Activated B cell treated with CpG ODN at 0.5 μM for 24 hours (primary cell): Measurements from ENCODE around the gene PAX4. TPM values are rescaled to one million over a fixed set of nuclear protein-coding genes. Genes with fewer than 3 reads are reported as not detected.
A peak's percentile ranks its signal among the peaks of the same experiment; 100 is the strongest.

Experiments
- ATAC-seq: fragments of 200-7000 bp; cut with Tn5 transposase; one replicate; pipeline ENCODE4 v1.10.0; 2021; ENCODE audit warnings: low read depth, mild to moderate bottlenecking, moderate library complexity
- CTCF ChIA-PET: fragments of 350-600 bp; sonication (Branson Sonifier 250); formaldehyde crosslinking; loops from one replicate; lab custom pipeline; 2021; ENCODE audit warnings: antibody characterized with exemption; lab: Charles Lee
- POLR2A ChIA-PET: fragments of 350-600 bp; sonication (Branson Sonifier 250); formaldehyde crosslinking; loops from one replicate; lab custom pipeline; 2021; ENCODE audit warnings: antibody characterized with exemption; lab: Charles Lee
- DNase-seq: peaks from one replicate; pipeline ENCODE4 v3.0.0; 2022
- H3K27ac Mint-ChIP-seq: one replicate; pipeline ENCODE4 v1.8.0; 2020; ENCODE audit warnings: mixed read lengths
- H3K27me3 Mint-ChIP-seq: one replicate; pipeline ENCODE4 v1.8.0; 2021; ENCODE audit warnings: mixed read lengths
- H3K36me3 Mint-ChIP-seq: one replicate; pipeline ENCODE4 v1.8.0; 2021; ENCODE audit warnings: low read depth, mixed read lengths
- H3K4me1 Mint-ChIP-seq: one replicate; pipeline ENCODE4 v1.8.0; 2021; ENCODE audit warnings: mixed read lengths
- H3K4me3 Mint-ChIP-seq: one replicate; pipeline ENCODE4 v1.8.0; 2020; ENCODE audit warnings: mild to moderate bottlenecking, mixed read lengths
- H3K9me3 Mint-ChIP-seq: one replicate; pipeline ENCODE4 v1.8.0; 2020; ENCODE audit warnings: mixed read lengths
- intact Hi-C: fragments of 100-400 bp; cut with micrococcal nuclease; formaldehyde crosslinking; loops from one replicate; pipeline ENCODE4 v1.15.1; 2024
- total RNA-seq: library from RNA; stranded (reverse); gene quantifications from 2 replicates; pipeline ENCODE4 v1.2.3, GENCODE V29; 2022
- TF ChIP-seq, protein P1 (sequence below): fragments of 200-600 bp; IDR thresholded peaks from one replicate; pipeline ENCODE4 v1.8.0; 2022; ENCODE audit warnings: antibody characterized with exemption, mild to moderate bottlenecking

PAX4 gene
- total RNA-seq, 1 donor from 2014 or later, result not detected

DNA sequence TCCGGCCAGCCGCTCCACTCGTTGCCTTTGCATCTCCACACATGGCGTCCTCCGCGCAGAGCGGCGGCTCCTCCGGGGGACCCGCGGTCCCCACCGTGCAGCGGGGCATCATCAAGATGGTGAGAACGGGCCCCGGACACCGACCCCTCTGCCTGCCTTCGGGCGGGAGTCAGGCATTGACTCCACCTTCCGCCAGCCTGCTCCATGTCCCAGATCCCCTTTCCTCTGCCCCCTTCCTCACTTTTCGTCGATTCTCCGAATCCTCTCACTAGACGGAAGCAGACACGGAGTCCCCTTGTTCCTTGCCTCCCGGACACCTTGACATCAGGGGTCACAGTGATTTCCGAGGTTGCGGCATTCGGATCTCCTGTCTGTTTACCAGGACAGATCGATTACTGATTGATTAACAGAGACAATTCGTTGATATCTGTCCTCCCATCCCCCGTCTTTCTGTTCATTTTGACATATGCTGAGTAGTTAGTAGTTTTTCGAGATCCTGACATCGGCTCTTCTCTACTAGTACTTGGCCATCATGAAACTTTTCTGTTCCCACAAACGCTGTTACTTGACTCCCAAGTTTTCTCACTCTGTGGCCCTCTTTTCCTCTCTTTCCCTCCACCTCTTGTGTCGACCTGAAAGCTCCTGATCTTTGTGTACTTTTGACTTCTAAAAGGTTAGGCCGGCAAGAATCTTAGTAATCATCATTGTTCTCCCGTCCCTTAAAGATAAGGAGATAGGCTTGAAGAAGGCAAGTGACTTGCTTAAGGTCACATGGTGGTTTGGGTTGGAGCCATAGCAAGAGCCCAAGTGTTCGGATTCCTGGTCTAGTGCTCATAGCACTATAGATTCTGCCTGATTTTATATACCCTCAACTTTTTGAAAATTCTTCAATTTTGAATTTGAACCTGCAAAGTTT is 34.6 kb upstream of the PAX4 start:
- POLR2A ChIA-PET, result no interaction called here
- intact Hi-C loops, result loop anchor here (1.0 to 5.0 kb wide), 4 partner anchors 67 to 805 kb away; partner anchors contain the start of genes GCC1, GRM8, HILPDA and RBM28
- no peak overlapping the region for H3K4me3 Mint-ChIP-seq

GRCh38 chr7:127651556-127652332 is 33.8 kb upstream of the PAX4 start, which contains the start of gene SND1:
Gene SND1, plus strand, starts transcription at chr7:127652194. Its CDS starts 180 bp downstream, at chr7:127652374.
- CTCF ChIA-PET, result no interaction called here
- Mint-ChIP-seq H3K4me1 (peaks cover 49% of the 10 kb centered on the region), H3K9me3 (no peaks in the 10 kb centered on the region), H3K27ac (peak within 1 kb of the TSS; percentile 97), H3K36me3 (peaks cover 25% of the 10 kb centered on the region), H3K27me3 (no peaks in the 10 kb centered on the region), H3K4me3 (no peak within 1 kb of the TSS)
- intact Hi-C loops, result loop anchor here (1.0 to 5.0 kb wide), 7 partner anchors 34 to 806 kb away; partner anchors contain the start of genes ARF5, GCC1, GRM8 and HILPDA
- ATAC-seq (peak; percentile 92), DNase-seq (peak; percentile 93)
- POLR2A ChIA-PET, result interaction anchor here (0.7 to 1.7 kb wide), 5 partner anchors 14 to 518 kb away, joined by 3 to 14 read pairs (median 8); partner anchors contain the start of genes ARF5, GCC1 and ZNF800
- TF ChIP-seq, protein P1, sequence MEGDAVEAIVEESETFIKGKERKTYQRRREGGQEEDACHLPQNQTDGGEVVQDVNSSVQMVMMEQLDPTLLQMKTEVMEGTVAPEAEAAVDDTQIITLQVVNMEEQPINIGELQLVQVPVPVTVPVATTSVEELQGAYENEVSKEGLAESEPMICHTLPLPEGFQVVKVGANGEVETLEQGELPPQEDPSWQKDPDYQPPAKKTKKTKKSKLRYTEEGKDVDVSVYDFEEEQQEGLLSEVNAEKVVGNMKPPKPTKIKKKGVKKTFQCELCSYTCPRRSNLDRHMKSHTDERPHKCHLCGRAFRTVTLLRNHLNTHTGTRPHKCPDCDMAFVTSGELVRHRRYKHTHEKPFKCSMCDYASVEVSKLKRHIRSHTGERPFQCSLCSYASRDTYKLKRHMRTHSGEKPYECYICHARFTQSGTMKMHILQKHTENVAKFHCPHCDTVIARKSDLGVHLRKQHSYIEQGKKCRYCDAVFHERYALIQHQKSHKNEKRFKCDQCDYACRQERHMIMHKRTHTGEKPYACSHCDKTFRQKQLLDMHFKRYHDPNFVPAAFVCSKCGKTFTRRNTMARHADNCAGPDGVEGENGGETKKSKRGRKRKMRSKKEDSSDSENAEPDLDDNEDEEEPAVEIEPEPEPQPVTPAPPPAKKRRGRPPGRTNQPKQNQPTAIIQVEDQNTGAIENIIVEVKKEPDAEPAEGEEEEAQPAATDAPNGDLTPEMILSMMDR, result no peak

More for the DNA sequence above, 34.6 kb upstream of the PAX4 start:
- TF ChIP-seq, protein P1, result no peak
- Mint-ChIP-seq H3K36me3 (peaks cover 29% of the 10 kb centered on the region), H3K27me3 (no peaks in the 10 kb centered on the region), H3K4me1 (peaks cover 52% of the 10 kb centered on the region), H3K9me3 (no peaks in the 10 kb centered on the region), H3K27ac (peak overlapping the region; percentile 97)
- ATAC-seq (peak; percentile 10), DNase-seq (no peak)
- CTCF ChIA-PET, result no interaction called here

DNA sequence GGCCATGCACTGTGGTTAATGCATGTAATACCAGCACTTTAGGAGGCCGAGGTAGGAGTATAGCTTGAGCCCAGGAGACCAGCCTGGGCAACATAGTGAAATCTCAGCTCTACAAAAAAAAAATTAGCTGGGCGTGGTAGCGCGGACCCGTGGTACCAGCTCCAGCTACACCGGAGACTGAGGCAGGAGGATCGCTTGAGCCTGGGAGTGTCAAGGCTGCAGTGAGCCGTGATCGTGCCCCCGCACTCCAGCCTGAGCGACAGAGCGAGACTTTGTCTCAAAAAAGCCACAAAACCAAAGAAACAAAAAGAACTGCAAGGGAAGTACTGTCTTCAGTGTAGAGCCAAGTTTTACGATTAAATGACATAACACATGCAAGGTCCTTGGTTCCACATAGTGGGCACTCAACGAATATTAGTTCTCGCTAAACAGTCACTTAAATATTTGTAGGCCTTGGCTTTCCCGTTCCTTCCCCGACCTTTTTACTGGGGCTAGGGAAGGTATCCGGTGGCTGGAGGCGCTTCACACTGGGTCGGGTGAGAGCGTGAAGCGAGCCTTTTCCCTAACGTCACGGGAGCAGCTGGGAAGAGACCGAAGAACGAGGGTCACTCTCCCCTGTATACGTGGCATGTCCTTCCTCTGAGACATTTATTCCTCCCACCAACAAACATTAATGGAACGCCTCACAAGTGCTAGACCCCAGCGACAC is 33.1 kb upstream of the PAX4 start:
- ATAC-seq, result no peak
- TF ChIP-seq, protein P1, result no peak
- POLR2A ChIA-PET, result interaction anchor here (0.7 to 1.7 kb wide), 5 partner anchors 15 to 519 kb away, joined by 3 to 14 read pairs (median 8); partner anchors contain the start of genes ARF5, GCC1 and ZNF800
- no peaks in the 10 kb centered on the region for H3K27me3 Mint-ChIP-seq
- intact Hi-C loops, result loop anchor here (1.0 to 5.0 kb wide), 5 partner anchors 34 to 806 kb away; partner anchors contain the start of genes ARF5, GRM8, HILPDA and ZNF800
- no peak for DNase-seq
- no peaks in the 10 kb centered on the region for H3K9me3 Mint-ChIP-seq
- H3K36me3 Mint-ChIP-seq, result peaks cover 25% of the 10 kb centered on the region
- H3K4me3 Mint-ChIP-seq, result no peak overlapping the region
- CTCF ChIA-PET, result no interaction called here
- peaks cover 49% of the 10 kb centered on the region for H3K4me1 Mint-ChIP-seq
- H3K27ac Mint-ChIP-seq, result peak overlapping the region; percentile 97

GRCh38 chr7:127648986-127649385 is 31.0 kb upstream of the PAX4 start:
- Mint-ChIP-seq H3K4me1 (peaks cover 31% of the 10 kb centered on the region), H3K4me3 (no peak overlapping the region), H3K27ac (no peak overlapping the region), H3K9me3 (no peaks in the 10 kb centered on the region), H3K36me3 (peaks cover 13% of the 10 kb centered on the region), H3K27me3 (peaks cover 2% of the 10 kb centered on the region)
- CTCF ChIA-PET, result no interaction called here
- intact Hi-C loops, result no loop called here
- TF ChIP-seq, protein P1, result no peak
- POLR2A ChIA-PET, result no interaction called here
- ATAC-seq (no peak), DNase-seq (no peak)
